HG03095 (cell line): Measurements from ENCODE around the gene ATG9B.

ENCODE experiments used
- ATAC-seq: cut with Tn5 transposase; IDR thresholded peaks from one replicate; pipeline ENCODE4 v1.9.1; 2021; ENCODE audit warnings: moderate library complexity; ENCODE audit not compliant: unreplicated experiment

Gene ATG9B

GRCh38 chr7:151001546-151001945, 22.7 kb downstream of the ATG9B start:
- no peak for ATAC-seq

- no peak for ATAC-seq
Measured at GRCh38 chr7:151000897-151001495, 23.3 kb downstream of the ATG9B start.

DNA sequence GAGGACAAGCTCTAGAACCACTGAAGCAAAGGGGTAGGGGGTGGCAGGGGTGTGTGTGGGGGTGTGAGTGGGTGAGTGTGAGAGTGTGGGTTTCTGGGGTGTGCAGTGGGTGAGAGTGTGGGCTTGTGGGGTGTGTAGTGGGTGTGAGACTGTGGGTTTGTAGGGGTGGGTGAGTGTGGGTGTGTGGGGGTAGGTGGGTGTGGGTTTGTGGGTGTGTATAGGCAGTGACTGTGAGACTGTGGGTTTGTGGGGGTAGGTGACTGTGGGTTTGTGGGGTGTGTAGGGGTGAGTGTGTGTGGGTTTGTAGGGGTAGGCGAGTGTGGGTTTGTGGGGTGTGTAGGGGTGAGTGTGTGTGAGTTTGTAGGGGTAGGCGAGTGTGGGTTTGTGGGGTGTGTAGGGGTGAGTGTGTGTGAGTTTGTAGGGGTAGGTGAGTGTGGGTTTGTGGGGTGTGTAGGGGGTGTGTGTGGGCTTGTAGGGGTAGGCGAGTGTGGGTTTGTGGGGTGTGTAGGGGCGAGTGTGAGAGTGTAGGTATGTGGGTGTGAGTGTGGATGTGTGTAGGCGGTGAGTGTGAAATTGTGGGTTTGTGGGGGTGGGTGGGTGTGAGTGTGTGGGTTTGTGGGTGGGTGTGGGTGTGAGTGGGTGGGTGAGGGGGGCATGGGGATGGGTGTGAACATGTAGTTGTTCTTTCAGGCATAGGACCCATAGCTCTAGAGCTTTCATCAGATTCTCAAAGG, 24.6 kb downstream of the ATG9B start:
- ATAC-seq = no peak

GRCh38 chr7:150999001-150999400, 25.3 kb downstream of the ATG9B start:
- ATAC-seq = no peak

- ATAC-seq = no peak
Measured at GRCh38 chr7:150998341-150998740, 26.0 kb downstream of the ATG9B start.

DNA sequence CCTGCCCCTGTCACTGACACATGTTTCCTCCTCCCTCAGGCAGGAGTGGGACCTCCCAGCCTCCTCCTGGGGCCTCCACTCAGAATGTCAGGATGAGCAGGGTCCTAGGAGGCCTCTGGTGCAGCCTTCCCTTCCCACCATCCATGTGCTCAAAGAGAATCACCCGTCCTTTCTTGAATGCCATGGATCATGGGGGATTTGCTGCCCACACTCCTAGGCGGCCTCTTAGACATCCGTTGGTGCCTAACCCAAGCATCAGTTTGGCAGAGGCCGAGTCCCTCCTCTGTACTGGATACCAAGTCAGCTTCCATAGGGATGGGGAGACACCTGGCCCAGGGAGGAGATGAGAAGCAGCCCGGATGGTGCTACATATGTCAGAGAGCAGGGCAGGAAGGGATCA, 26.5 kb downstream of the ATG9B start:
- no peak for ATAC-seq

DNA sequence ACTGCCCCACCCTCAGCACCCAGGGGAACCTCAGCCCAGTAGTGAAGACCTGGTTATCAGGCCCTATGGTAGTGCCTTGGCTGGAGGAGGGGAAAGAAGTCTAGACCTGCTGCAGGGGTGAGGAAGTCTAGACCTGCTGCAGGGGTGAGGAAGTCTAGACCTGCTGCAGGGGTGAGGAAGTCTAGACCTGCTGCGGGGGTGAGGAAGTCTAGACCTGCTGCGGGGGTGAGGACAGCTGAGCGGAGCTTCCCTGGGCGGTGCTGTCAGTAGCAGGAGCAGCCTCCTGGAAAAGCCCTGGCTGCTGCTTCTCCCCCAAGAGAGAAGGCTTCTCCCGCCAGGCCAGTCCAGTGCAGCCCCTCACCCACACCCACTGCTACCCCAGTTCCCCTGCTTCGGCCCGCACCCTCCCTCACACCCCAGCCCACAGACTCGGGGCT, 27.2 kb downstream of the ATG9B start:
- ATAC-seq = no peak

DNA sequence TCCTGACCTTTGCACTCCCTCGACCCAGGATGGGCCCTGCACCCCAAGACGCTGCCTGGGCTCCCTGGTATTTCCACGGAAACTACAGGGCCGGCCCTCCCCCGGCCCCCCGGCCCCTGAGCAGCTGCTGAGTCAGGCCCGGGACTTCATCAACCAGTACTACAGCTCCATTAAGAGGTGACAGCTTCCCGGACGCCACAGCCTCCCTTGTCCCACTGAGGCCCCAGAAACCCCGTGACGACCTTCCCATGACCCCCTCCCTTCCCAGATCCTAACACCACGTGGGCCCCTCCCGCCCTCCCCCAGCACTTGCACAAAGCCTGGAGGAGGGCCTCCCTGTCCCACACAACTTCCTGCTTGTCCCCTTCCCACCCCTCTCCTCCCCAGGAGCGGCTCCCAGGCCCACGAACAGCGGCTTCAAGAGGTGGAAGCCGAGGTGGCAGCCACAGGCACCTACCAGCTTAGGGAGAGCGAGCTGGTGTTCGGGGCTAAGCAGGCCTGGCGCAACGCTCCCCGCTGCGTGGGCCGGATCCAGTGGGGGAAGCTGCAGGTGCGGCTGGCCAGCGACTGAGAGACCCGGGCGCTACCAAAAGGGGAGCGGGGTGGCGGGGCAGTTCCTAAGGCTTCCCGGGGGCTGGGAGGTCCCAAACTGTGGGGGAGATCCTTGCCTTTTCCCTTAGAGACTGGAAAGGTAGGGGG, 27.8 kb downstream of the ATG9B start:
- no peak for ATAC-seq

GRCh38 chr7:150994838-150995510, 29.3 kb downstream of the ATG9B start:
- ATAC-seq = no peak

GRCh38 chr7:150994141-150994837, 30.0 kb downstream of the ATG9B start:
- no peak for ATAC-seq

DNA sequence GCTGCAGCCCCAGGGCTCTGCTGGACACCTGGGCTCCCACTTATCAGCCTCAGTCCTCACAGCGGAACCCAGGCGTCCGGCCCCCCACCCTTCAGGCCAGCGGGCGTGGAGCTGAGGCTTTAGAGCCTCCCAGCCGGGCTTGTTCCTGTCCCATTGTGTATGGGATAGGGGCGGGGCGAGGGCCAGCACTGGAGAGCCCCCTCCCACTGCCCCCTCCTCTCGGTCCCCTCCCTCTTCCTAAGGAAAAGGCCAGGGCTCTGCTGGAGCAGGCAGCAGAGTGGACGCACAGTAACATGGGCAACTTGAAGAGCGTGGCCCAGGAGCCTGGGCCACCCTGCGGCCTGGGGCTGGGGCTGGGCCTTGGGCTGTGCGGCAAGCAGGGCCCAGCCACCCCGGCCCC, 30.8 kb downstream of the ATG9B start:
- ATAC-seq = no peak

GRCh38 chr7:150992833-150993302, 31.4 kb downstream of the ATG9B start:
- ATAC-seq = peak; percentile 46

DNA sequence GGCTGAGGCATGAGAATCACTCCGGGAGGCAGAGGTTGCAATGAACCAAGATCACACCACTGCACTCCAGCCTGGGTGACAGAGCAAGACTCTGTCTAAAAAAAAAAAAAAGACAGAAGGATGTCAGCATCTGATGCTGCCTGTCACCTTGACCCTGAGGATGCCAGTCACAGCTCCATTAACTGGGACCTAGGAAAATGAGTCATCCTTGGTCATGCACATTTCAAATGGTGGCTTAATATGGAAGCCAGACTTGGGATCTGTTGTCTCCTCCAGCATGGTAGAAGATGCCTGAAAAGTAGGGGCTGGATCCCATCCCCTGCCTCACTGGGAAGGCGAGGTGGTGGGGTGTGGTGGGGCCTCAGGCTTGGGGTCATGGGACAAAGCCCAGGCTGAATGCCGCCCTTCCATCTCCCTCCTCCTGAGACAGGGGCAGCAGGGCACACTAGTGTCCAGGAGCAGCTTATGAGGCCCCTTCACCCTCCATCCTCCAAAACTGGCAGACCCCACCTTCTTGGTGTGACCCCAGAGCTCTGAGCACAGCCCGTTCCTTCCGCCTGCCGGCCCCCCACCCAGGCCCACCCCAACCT, 32.1 kb downstream of the ATG9B start:
- ATAC-seq = no peak

DNA sequence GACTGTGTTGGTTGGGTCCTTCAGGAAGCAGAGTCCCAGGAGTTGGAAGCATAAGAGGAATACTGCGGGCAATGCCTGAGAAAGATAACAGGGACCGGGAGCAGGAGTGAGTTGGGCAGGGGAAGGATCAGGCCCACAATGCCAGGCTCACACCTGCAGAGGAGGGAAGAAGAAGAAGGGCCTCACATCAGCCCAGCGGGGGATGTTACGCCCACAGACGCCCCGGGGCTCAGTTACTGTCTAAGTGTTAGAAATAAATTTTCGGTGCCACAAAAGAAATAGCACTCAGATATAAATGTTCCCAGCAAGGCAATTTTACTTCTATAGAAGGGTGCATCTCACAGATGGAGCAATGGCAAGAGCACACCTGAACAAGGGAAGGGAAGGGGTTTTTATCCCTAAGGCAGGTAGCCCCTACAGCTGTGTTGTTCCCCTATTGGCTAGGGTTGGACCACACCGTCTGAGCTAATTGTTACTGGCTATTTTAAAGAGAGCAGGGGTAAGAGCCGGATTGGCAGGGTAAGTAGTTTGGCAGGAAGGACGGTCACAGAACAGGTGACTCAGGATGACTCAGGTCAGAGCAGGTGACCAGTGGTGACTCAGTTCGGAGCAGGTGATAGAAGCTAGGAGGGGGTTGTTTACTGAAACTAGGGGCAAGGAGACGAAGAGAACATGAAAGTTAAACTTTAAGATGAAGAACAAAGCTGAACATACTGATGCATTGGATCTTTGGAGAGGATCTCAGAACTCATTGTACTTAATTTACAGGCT, 33.7 kb downstream of the ATG9B start, which contains the start of gene NOS3:
Gene NOS3 (plus strand): TSS at position 602 of the 771 bp plus-strand sequence. CDS start 2,787 bp downstream, outside the sequence.
- ATAC-seq = no peak

- ATAC-seq = no peak
Measured at GRCh38 chr7:150989456-150989855, 34.8 kb downstream of the ATG9B start.

- ATAC-seq = no peak
Measured at GRCh38 chr7:150988230-150989226, 35.8 kb downstream of the ATG9B start.

DNA sequence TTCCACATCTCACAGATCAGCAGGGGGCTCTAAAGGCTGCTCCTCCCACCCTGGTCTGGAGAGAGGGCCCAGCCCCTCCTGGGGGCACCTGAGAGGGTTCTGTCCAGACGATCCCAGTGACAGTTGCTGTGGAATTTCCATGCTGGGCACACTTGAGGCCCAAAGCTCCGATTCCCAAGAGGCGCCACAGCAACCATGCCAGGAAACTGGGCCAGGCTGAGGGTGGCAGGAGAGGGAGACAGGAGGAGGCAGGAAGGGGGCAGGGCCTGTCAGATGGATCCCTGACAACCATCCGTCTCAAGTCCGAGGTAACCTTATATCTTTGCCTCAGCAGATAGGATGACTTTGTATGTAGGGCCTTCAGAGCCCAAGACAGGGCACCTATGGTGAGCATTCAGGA, 37.7 kb downstream of the ATG9B start:
- no peak for ATAC-seq

- ATAC-seq = no peak
Measured at GRCh38 chr7:150986099-150986512, 38.2 kb downstream of the ATG9B start.
